M059J (cell line): ENCODE measurements around the gene CD4. TPM values are rescaled to one million over a fixed set of nuclear protein-coding genes. Genes with fewer than 3 reads are reported as not detected.

Experiments
- DNase-seq: peaks from one replicate; pipeline ENCODE4 v3.0.0-alpha.2; 2012; ENCODE audit warnings: low read depth
- total RNA-seq: library from RNA; depleted of rRNA; stranded (reverse); fragments of >200 nt; shearing (Covaris generic); gene quantifications from 2 replicates; pipeline ENCODE4 v1.2.3, GENCODE V29; 2014

CD4 gene
- total RNA-seq, 1 experiment from 2014 or later, result not detected

- DNase-seq, result peak; percentile 33
These were observed 24.2 kb upstream of the CD4 start for GRCh38 chr12:6765048-6765633.

GRCh38 chr12:6765634-6766581, 23.4 kb upstream of the CD4 start, which contains the start of gene PTMS:
Gene PTMS (plus strand): TSS chr12:6766363. CDS start chr12:6766706, 343 bp downstream.
- DNase-seq, result peak; percentile 94

- DNase-seq, result peak; percentile 71
These were observed 22.5 kb upstream of the CD4 start for GRCh38 chr12:6766651-6767349.

- peak; percentile 13 for DNase-seq
These were observed 21.7 kb upstream of the CD4 start for GRCh38 chr12:6767353-6768319.

- no peak for DNase-seq
These were observed 20.9 kb upstream of the CD4 start for GRCh38 chr12:6768437-6768914.

GRCh38 chr12:6768990-6769389, 20.3 kb upstream of the CD4 start:
- DNase-seq, result peak; percentile 24

- no peak for DNase-seq
These were observed 19.7 kb upstream of the CD4 start for GRCh38 chr12:6769666-6770065.

GRCh38 chr12:6770094-6770493, 19.2 kb upstream of the CD4 start:
- DNase-seq, result no peak

- no peak for DNase-seq
These were observed 18.7 kb upstream of the CD4 start for GRCh38 chr12:6770600-6770999.

GRCh38 chr12:6771091-6771495, 18.2 kb upstream of the CD4 start:
- peak; percentile 41 for DNase-seq

- peak; percentile 22 for DNase-seq
These were observed 17.6 kb upstream of the CD4 start for GRCh38 chr12:6771509-6772330.

- no peak for DNase-seq
These were observed 17.0 kb upstream of the CD4 start, which contains the start of gene LAG3 for GRCh38 chr12:6772331-6772695. Gene LAG3 (plus strand): TSS chr12:6772520. CDS start chr12:6772853, 333 bp downstream.

- DNase-seq, result no peak
These were observed 16.4 kb upstream of the CD4 start for GRCh38 chr12:6772726-6773589.

- no peak for DNase-seq
These were observed 15.6 kb upstream of the CD4 start for GRCh38 chr12:6773590-6774351.

GRCh38 chr12:6774499-6775062, 14.7 kb upstream of the CD4 start:
- no peak for DNase-seq

- DNase-seq, result no peak
These were observed 13.8 kb upstream of the CD4 start for GRCh38 chr12:6775185-6776174.

GRCh38 chr12:6777386-6777785, 11.9 kb upstream of the CD4 start:
- no peak for DNase-seq
